ENCODE measurements around the gene LENG8. TPM values are rescaled to one million over a fixed set of nuclear protein-coding genes. Genes with fewer than 3 reads are reported as not detected.

The LENG8 gene
- total and polyA plus RNA-seq, 8 donors, result 37.4 to 464 (median 121) TPM

GRCh38 chr19:54452626-54453025 is 3.6 kb downstream of the LENG8 start:
- H3K27ac ChIP-seq, result no peak overlapping the region
- H3K27me3 ChIP-seq, result no peaks in the 10 kb centered on the region
- no peaks in the 10 kb centered on the region for H3K9me3 ChIP-seq
- no peak overlapping the region for H3K4me3 ChIP-seq
- WGBS, 5 donors, result 79 to 88% (median 81%) methylated on average over 10 to 11 of the region's 11 CpGs
- no peak for TF ChIP-seq CTCF (IDR thresholded peaks at IDR 0.05)
- no peak for TF ChIP-seq EP300 (IDR thresholded peaks at IDR 0.05)
- no peak for TF ChIP-seq POLR2AphosphoS5 (IDR thresholded peaks at IDR 0.05)
- TF ChIP-seq POLR2A (IDR thresholded peaks at IDR 0.05), result no peak
- intact Hi-C loops (cut with DNase I; ENCODE audit: low total_unique reads), result no loop called here
- peaks cover 33 to 50% (median 41%) of the 10 kb centered on the region in 4 donors for H3K4me1 ChIP-seq
- H3K36me3 ChIP-seq, result peaks cover 63 to 70% (median 70%) of the 10 kb centered on the region in 4 donors
- no peak for DNase-seq

DNA sequence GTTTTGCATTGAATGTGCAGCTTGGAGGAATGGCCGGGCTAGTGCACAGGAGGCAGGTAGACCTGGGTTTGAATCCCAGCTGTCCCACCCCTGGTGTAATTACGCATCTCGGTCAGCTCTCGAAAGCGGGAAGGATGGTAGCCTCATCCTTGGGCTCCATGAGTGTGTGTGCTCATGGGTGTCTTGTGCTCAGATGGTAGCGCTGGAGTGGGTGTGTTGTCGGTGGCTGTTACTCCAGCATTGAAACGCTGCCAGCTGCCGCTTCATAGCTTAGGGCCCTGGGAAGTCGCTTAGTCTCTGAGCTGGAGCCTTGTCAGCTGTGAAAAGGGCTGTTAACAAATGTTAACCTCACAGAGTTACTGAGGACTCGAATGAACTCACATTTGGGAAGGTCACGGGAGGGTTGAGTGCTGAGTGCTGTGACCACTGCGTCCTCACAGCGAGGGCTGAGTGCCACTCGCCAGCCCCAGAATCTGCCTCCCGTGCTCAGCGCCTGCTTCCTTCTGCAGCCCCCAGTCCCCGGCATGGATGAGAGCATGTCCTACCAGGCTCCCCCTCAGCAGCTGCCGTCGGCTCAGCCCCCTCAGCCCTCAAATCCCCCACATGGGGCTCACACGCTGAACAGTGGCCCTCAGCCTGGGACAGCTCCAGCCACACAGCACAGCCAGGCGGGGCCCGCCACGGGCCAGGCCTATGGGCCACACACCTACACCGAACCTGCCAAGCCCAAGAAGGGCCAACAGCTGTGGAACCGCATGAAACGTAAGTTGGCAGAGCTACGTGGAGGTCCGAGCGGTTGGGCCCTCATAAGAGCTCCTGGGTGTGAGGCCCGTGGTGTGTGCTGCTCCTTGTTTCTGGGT is 5.2 kb downstream of the LENG8 start:
- Histone ChIP-seq H3K4me3 (no peak overlapping the region), H3K9me3 (no peaks in the 10 kb centered on the region), H3K36me3 (peaks cover 78 to 86% (median 85%) of the 10 kb centered on the region in 4 donors), H3K27me3 (no peaks in the 10 kb centered on the region), H3K27ac (no peak overlapping the region), H3K4me1 (peaks cover 31 to 55% (median 41%) of the 10 kb centered on the region in 4 donors)
- TF ChIP-seq EP300 (IDR thresholded peaks at IDR 0.05) (no peak), CTCF (IDR thresholded peaks at IDR 0.05) (no peak), POLR2AphosphoS5 (IDR thresholded peaks at IDR 0.05) (no peak), POLR2A (IDR thresholded peaks at IDR 0.05) (no peak)
- 91 to 94% (median 93%) methylated on average over 19 to 31 of the region's 31 CpGs for WGBS, 5 donors
- DNase-seq, result no peak
- intact Hi-C loops (cut with DNase I; ENCODE audit: low total_unique reads), result no loop called here

DNA sequence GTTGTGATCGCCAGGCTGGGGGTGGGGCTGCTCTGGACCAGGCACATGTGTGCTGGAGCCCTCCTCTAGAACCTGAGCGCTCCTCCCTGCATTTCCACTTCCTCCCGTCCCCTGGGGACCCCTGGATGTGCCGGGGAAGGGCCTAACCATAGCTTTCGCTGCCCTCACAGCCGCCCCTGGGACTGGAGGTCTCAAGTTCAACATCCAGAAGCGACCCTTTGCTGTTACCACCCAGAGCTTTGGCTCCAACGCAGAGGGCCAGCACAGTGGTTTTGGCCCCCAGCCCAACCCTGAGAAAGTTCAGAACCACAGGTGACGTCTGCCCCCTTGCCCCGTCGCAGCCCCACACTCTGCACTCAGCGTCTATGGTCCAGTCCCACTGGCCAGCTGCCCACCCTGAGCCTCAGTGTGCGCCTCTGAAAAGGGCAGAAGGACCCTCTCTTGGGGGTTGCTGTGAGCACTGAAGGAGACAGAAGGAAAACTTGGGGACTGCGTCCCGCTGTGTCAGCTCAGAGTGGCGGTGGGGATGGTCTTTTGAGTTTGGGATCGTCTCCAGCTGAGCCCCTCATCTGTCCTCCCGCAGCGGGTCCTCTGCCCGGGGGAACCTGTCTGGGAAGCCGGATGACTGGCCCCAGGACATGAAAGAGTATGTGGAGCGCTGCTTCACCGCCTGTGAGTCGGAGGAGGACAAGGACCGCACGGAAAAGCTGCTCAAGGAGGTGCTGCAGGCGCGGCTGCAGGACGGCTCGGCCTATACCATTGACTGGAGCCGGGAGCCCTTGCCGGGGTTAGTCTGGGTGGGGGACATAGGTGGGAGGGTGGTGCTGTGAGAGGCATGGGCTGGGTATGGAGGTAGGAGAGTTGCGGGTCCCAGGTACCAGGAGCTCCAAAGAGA is 6.0 kb downstream of the LENG8 start:
- H3K4me3 ChIP-seq, result no peak overlapping the region
- no peaks in the 10 kb centered on the region for H3K9me3 ChIP-seq
- 90 to 94% (median 93%) methylated on average over 30 to 33 of the region's 33 CpGs for WGBS, 5 donors
- no peak for DNase-seq
- TF ChIP-seq EP300 (IDR thresholded peaks at IDR 0.05), result no peak
- TF ChIP-seq POLR2A (IDR thresholded peaks at IDR 0.05), result no peak
- TF ChIP-seq POLR2AphosphoS5 (IDR thresholded peaks at IDR 0.05), result no peak
- no peak for TF ChIP-seq CTCF (IDR thresholded peaks at IDR 0.05)
- intact Hi-C loops (cut with DNase I; ENCODE audit: low total_unique reads), result no loop called here
- no peaks in the 10 kb centered on the region for H3K27me3 ChIP-seq
- H3K4me1 ChIP-seq, result peaks cover 30 to 61% (median 46%) of the 10 kb centered on the region in 4 donors
- peaks cover 79 to 94% (median 94%) of the 10 kb centered on the region in 4 donors for H3K36me3 ChIP-seq
- no peak overlapping the region for H3K27ac ChIP-seq

- Histone ChIP-seq H3K27me3 (no peaks in the 10 kb centered on the region), H3K27ac (no peak overlapping the region), H3K9me3 (no peaks in the 10 kb centered on the region), H3K36me3 (peaks cover 87 to 100% (median 100%) of the 10 kb centered on the region in 4 donors), H3K4me1 (peaks cover 26 to 61% (median 46%) of the 10 kb centered on the region in 4 donors), H3K4me3 (no peak overlapping the region)
- intact Hi-C loops (cut with DNase I; ENCODE audit: low total_unique reads), result no loop called here
- TF ChIP-seq POLR2A (IDR thresholded peaks at IDR 0.05), result no peak
- no peak for TF ChIP-seq EP300 (IDR thresholded peaks at IDR 0.05)
- no peak for TF ChIP-seq CTCF (IDR thresholded peaks at IDR 0.05)
- TF ChIP-seq POLR2AphosphoS5 (IDR thresholded peaks at IDR 0.05), result no peak
- no peak for DNase-seq
- 92 to 96% (median 93%) methylated on average over 37 to 40 of the region's 40 CpGs for WGBS, 5 donors
Observed at GRCh38 chr19:54455786-54456422, 6.9 kb downstream of the LENG8 start.

Data from stomach (tissue), 9 donors.